ENCODE measurements around the gene TUBGCP2.

Gene TUBGCP2

GRCh38 chr10:133258818-133259601 lies 49.7 kb downstream of the TUBGCP2 start (continued):
- TF ChIP-seq ZBTB6 (tag by site-specific recombination; IDR thresholded peaks at IDR 0.05) = peak; percentile 73; the same call in 1 of the 2 replicates
- TF ChIP-seq ZNF324 (tag by site-specific recombination; IDR thresholded peaks at IDR 0.05) = peak; percentile 59; the same call in 1 of the 2 replicates
- no peak for TF ChIP-seq GLI2 (tag by site-specific recombination; IDR thresholded peaks at IDR 0.05; ENCODE audit: borderline replicate concordance, low read depth)
- TF ChIP-seq ZNF621 (tag by site-specific recombination; IDR thresholded peaks at IDR 0.05) = no peak
- TF ChIP-seq ZBTB8A (tag by site-specific recombination; IDR thresholded peaks at IDR 0.05) = peak; percentile 40; the same call in 1 of the 2 replicates
- TF ChIP-seq ZNF175 (tag by site-specific recombination; IDR thresholded peaks at IDR 0.05) = no peak
- no peak for TF ChIP-seq ZNF138 (tag by site-specific recombination; IDR thresholded peaks at IDR 0.05; ENCODE audit: borderline replicate concordance)
- no peak for TF ChIP-seq ZNF18 (tag by site-specific recombination; IDR thresholded peaks at IDR 0.05)
- TF ChIP-seq ZXDB (tag by site-specific recombination; IDR thresholded peaks at IDR 0.05) = no peak
- TF ChIP-seq ZIC2 (tag by site-specific recombination; IDR thresholded peaks at IDR 0.05) = peak; percentile 68
- TF ChIP-seq ZNF585B (tag by site-specific recombination; IDR thresholded peaks at IDR 0.05) = no peak
- no peak for TF ChIP-seq ZNF560 (tag by site-specific recombination; IDR thresholded peaks at IDR 0.05; ENCODE audit: borderline replicate concordance)
- no peak for TF ChIP-seq ZNF558 (tag by site-specific recombination; IDR thresholded peaks at IDR 0.05)
- peak; percentile 64 for TF ChIP-seq GLIS1 (tag by site-specific recombination; IDR thresholded peaks at IDR 0.05)
- peak; percentile 93 for TF ChIP-seq ZBTB21 (tag by site-specific recombination; IDR thresholded peaks at IDR 0.05)
- TF ChIP-seq ZNF639 (tag by site-specific recombination; IDR thresholded peaks at IDR 0.05) = 0 out of 2 replicates have a peak, but pooled peaks have one; percentile 60
- peak; percentile 56; the same call in 1 of the 2 replicates for TF ChIP-seq ZBTB10 (tag by site-specific recombination; IDR thresholded peaks at IDR 0.05)
- TF ChIP-seq ZBTB26 (tag by site-specific recombination; optimal IDR thresholded peaks at IDR 0.05) = peak; percentile 16
- TF ChIP-seq ZNF341 (tag by site-specific recombination; IDR thresholded peaks at IDR 0.05; ENCODE audit: low read depth) = peak; percentile 32; the same call in 1 of the 2 replicates
- no peak for TF ChIP-seq TCF7L2 (IDR thresholded peaks at IDR 0.05; ENCODE audit: borderline replicate concordance, low read depth, low read length)
- peak; percentile 51 for TF ChIP-seq SP2 (tag by site-specific recombination; IDR thresholded peaks at IDR 0.05)
- 0 out of 2 replicates have a peak, but pooled peaks have one; percentile 58 for TF ChIP-seq KLF8 (tag by site-specific recombination; IDR thresholded peaks at IDR 0.05)
- TF ChIP-seq ZNF791 (tag by site-specific recombination; IDR thresholded peaks at IDR 0.05) = no peak
- no peak for TF ChIP-seq SETDB1 (IDR thresholded peaks at IDR 0.05; ENCODE audit: insufficient read length, low read length)
- peak; percentile 67; the same call in 1 of the 2 replicates for TF ChIP-seq SP7 (tag by site-specific recombination; IDR thresholded peaks at IDR 0.05)
- TF ChIP-seq ZNF600 (tag by site-specific recombination; IDR thresholded peaks at IDR 0.05) = 0 out of 2 replicates have a peak, but pooled peaks have one; percentile 21
- TF ChIP-seq, protein P1, sequence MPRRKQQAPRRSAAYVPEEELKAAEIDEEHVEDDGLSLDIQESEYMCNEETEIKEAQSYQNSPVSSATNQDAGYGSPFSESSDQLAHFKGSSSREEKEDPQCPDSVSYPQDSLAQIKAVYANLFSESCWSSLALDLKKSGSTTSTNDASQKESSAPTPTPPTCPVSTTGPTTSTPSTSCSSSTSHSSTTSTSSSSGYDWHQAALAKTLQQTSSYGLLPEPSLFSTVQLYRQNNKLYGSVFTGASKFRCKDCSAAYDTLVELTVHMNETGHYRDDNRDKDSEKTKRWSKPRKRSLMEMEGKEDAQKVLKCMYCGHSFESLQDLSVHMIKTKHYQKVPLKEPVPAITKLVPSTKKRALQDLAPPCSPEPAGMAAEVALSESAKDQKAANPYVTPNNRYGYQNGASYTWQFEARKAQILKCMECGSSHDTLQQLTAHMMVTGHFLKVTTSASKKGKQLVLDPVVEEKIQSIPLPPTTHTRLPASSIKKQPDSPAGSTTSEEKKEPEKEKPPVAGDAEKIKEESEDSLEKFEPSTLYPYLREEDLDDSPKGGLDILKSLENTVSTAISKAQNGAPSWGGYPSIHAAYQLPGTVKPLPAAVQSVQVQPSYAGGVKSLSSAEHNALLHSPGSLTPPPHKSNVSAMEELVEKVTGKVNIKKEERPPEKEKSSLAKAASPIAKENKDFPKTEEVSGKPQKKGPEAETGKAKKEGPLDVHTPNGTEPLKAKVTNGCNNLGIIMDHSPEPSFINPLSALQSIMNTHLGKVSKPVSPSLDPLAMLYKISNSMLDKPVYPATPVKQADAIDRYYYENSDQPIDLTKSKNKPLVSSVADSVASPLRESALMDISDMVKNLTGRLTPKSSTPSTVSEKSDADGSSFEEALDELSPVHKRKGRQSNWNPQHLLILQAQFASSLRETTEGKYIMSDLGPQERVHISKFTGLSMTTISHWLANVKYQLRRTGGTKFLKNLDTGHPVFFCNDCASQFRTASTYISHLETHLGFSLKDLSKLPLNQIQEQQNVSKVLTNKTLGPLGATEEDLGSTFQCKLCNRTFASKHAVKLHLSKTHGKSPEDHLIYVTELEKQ (tag by site-specific recombination; IDR thresholded peaks at IDR 0.05; ENCODE audit: borderline replicate concordance) = no peak
- TF ChIP-seq ZNF394 (tag by site-specific recombination; IDR thresholded peaks at IDR 0.05; ENCODE audit: borderline replicate concordance) = peak; percentile 31; the same call in 1 of the 2 replicates

Measured in HEK293 (cell line).